Kidney (tissue), 14 donors: ENCODE measurements around the gene PRAC2. TPM values are rescaled to one million over a fixed set of nuclear protein-coding genes. Genes with fewer than 3 reads are reported as not detected.

Source experiments
- DNase-seq, 5 donors: peaks; one replicate each; pipeline ENCODE4 v3.0.0-alpha.2; 2013 to 2020
- FAIRE-seq: peaks from 2 replicates; lab custom pipeline; 2012; peaks lifted over from hg19 to GRCh38; lab: Jason Lieb, UNC
- H3K27ac ChIP-seq, 2 donors: one replicate each; pipeline ENCODE4 v1.7.0; 2013; ENCODE audit warnings: low read depth in 2 of 2, low read length in 2 of 2, inconsistent platforms in 1 of 2
- H3K27me3 ChIP-seq: one replicate; pipeline ENCODE4 v1.7.1; 2013; ENCODE audit warnings: low read length, inconsistent platforms; ENCODE audit not compliant: control insufficient read depth, insufficient read depth
- H3K36me3 ChIP-seq, 3 donors: one replicate each; pipeline versions ENCODE4 v1.7.0 to v1.7.1; 2013; ENCODE audit warnings: low read length in 3 of 3, control low read depth in 1 of 3, inconsistent platforms in 1 of 3; ENCODE audit not compliant: insufficient read depth in 3 of 3, control insufficient read depth in 2 of 3
- H3K4me1 ChIP-seq, 3 donors: one replicate each; pipeline versions ENCODE4 v1.7.0 to v1.7.1; 2013; ENCODE audit warnings: low read length in 3 of 3, inconsistent platforms in 1 of 3, low read depth in 1 of 3; ENCODE audit not compliant: control insufficient read depth in 2 of 3, insufficient read depth in 2 of 3
- H3K4me3 ChIP-seq, 3 donors: one replicate each; pipeline versions ENCODE4 v1.7.0 to v1.8.1; 2013; ENCODE audit warnings: low read length in 3 of 3, control low read depth in 1 of 3, inconsistent platforms in 1 of 3
- H3K9ac ChIP-seq, 3 donors: one replicate each; pipeline versions ENCODE4 v1.7.0 to v1.7.1; 2013; ENCODE audit warnings: low read length in 3 of 3, control low read depth in 1 of 3, inconsistent platforms in 1 of 3
- H3K9me3 ChIP-seq, 3 donors: one replicate each; pipeline versions ENCODE4 v1.7.0 to v1.7.1; 2013; ENCODE audit warnings: low read length in 3 of 3, control low read depth in 1 of 3, inconsistent platforms in 1 of 3; ENCODE audit not compliant: control insufficient read depth in 2 of 3, insufficient read depth in 1 of 3
- intact Hi-C: fragments of 100-400 bp; cut with DNase I; formaldehyde crosslinking; loops from one replicate; pipeline ENCODE4 v1.11.1; 2022
- polyA plus RNA-seq: library from polyadenylated mRNA; stranded (reverse); fragments of 350-450 nt; fragmentation: Illumina TruSeq; extraction: RNeasy Lipid Tissue Mini Kit (QIAGEN cat#74804); gene quantifications from one replicate; pipeline ENCODE4 v1.2.3, GENCODE V29; 2014; ENCODE audit warnings: low read depth, low replicate concordance; ENCODE audit not compliant: insufficient read depth
- total RNA-seq: library from RNA; stranded (reverse); fragmentation: NEBNext Ultra II Directional; extraction: Animal tissue kit (Norgen Biotek cat#: 25700); gene quantifications from one replicate; pipeline ENCODE4 v1.2.1, GENCODE V29; 2021
- TF ChIP-seq, protein P1 (sequence below): IDR thresholded peaks from 3 replicates; pipeline ENCODE4 v1.5.1; 2012; ENCODE audit warnings: mild to moderate bottlenecking, moderate library complexity, borderline replicate concordance; ENCODE audit not compliant: insufficient read depth; ENCODE audit errors: extremely low read depth
- donor health status: control.
- donor health status: control.
- donor health status: control.
- donor health status: control.
- donor health status: control.
- donor health status: DM: yes; HTN: yes; CAD: no.
- donor health status: Normal renal cell carcinoma (clear cell type).

PRAC2 gene
- total and polyA plus RNA-seq, 2 donors from 2014 or later: not detected

DNA sequence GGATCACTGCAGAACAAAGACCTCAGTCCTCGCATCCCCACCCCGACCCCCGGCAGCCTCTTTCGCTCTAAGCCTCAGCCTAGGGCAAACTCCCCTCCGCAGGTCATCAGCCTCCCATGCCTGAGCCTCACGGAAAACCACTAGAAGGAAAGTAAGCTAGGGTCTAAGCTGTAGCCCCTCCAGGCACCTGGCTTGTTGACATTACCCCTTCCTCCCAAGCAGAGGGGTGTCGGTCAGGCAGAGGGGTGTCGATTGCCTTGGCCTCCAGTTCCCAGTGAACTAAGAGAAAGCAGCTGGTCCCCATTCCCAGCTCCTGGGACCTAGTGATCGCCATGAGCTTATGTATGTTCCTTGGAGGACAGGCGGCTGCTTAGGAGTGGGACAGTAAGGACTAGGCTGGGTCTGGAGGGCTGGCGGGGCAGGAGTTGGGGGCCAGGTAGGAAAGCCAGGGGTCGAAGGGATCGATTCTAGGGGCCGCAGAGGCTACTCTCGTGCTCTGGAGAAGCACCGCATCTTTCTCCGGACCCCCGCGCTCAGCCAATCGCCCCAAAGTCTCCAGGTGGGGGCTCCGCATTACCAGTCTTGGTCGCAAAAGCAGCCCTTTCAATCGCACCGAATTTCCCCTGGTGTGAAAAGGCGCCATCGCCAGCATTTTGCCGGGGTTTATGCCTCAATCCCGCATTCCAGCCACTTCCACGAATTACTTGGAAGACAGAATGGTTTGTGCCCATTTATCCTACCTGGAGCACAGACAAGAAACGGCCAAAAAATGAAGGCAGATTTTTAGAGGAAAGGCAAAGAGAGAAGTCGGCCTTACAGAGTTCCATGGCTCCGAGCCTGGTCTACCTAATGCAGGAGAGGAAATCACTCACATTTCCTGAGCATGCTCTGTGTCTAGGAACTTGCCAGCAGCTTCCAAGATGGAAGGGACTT, 26.9 kb downstream of the PRAC2 start:
- Histone ChIP-seq H3K27ac (no peak overlapping the region), H3K4me3 (no peak overlapping the region), H3K4me1 (peaks cover 0 to 2% (median 0%) of the 10 kb centered on the region in 3 donors), H3K27me3 (peaks cover 87% of the 10 kb centered on the region), H3K9ac (no peak overlapping the region), H3K9me3 (no peaks in the 10 kb centered on the region), H3K36me3 (no peaks in the 10 kb centered on the region)
- intact Hi-C loops: no loop called here
- DNase-seq: no peak
- no peak for FAIRE-seq
- TF ChIP-seq, protein P1, sequence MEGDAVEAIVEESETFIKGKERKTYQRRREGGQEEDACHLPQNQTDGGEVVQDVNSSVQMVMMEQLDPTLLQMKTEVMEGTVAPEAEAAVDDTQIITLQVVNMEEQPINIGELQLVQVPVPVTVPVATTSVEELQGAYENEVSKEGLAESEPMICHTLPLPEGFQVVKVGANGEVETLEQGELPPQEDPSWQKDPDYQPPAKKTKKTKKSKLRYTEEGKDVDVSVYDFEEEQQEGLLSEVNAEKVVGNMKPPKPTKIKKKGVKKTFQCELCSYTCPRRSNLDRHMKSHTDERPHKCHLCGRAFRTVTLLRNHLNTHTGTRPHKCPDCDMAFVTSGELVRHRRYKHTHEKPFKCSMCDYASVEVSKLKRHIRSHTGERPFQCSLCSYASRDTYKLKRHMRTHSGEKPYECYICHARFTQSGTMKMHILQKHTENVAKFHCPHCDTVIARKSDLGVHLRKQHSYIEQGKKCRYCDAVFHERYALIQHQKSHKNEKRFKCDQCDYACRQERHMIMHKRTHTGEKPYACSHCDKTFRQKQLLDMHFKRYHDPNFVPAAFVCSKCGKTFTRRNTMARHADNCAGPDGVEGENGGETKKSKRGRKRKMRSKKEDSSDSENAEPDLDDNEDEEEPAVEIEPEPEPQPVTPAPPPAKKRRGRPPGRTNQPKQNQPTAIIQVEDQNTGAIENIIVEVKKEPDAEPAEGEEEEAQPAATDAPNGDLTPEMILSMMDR: no peak

DNA sequence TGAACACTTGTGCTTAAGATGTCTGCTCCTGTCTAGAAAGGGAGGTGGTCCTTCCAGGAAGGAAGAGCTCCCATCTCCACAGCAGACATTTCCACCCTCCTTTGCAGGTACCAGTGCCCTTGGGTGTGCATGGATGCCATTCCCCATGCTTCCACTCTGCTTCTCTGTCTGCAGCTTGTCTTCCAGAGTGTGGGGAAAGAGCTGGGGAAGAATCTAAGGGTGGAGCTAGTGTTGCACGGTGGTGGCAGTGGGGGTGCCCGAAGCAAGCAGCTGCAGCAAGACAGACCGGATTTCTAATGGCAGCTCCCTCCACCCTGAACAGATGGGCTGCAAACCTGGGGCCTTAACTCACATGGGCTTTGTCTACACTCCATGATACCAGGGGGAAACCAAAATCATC, 28.2 kb downstream of the PRAC2 start:
- Histone ChIP-seq H3K9ac (no peak overlapping the region), H3K36me3 (no peaks in the 10 kb centered on the region), H3K9me3 (no peaks in the 10 kb centered on the region), H3K27me3 (peaks cover 87% of the 10 kb centered on the region), H3K4me1 (peaks cover 0 to 2% (median 0%) of the 10 kb centered on the region in 3 donors), H3K4me3 (no peak overlapping the region), H3K27ac (no peak overlapping the region)
- TF ChIP-seq, protein P1: no peak
- no peak for FAIRE-seq
- no peak for DNase-seq
- intact Hi-C loops: no loop called here

DNA sequence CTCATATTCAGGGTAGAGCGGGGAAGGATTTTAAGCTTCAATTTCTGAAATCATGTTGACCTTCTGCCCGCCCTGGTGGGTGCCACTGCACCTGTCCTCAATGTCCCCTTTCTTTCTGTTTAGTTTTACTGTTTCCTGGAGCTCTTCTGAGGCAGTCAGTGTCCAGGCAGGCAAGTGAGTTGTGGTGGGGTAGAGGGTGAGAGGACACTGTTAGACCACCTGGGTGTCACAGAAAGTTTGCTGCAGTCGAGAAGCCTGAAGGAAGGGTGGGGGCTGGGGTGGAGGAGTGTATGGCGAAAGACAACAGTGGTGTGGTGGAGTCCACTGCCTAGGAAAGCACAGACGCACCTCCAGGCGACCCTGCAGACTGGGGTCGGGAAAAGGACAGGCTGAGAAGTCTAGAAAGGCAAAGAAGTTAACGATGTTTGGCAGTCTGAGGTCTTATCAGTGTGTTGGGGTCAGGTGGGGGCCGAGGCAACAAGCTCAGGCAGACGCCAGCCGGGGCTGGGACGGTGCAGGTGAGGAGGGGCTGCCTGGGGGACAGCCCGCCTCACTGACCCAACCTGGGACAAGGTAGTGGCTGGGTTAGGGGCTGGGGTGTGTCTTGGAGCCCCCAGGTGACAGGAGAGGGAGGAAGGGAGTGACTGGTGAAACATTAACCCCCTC, 28.9 kb downstream of the PRAC2 start:
- peaks cover 0 to 2% (median 0%) of the 10 kb centered on the region in 3 donors for H3K4me1 ChIP-seq
- intact Hi-C loops: no loop called here
- FAIRE-seq (no peak), DNase-seq (no peak)
- H3K27me3 ChIP-seq: peaks cover 87% of the 10 kb centered on the region
- H3K27ac ChIP-seq: no peak overlapping the region
- no peak overlapping the region for H3K9ac ChIP-seq
- TF ChIP-seq, protein P1: no peak
- no peak overlapping the region for H3K4me3 ChIP-seq
- H3K36me3 ChIP-seq: no peaks in the 10 kb centered on the region
- no peaks in the 10 kb centered on the region for H3K9me3 ChIP-seq
